ENCODE measurements around the gene ATP6V0A1.
"Not testable (repeated sequence)": the region's sequence is repeated elsewhere in the genome, so short reads cannot be mapped to it uniquely, and the experiment has no call there.

Gene ATP6V0A1

GRCh38 chr17:42541041-42541833 lies 82.6 kb downstream of the ATP6V0A1 start:
- no peak for DNase-seq (ENCODE audit: low spot score)

GRCh38 chr17:42543190-42544079 lies 84.8 kb downstream of the ATP6V0A1 start:
- no peak for DNase-seq (ENCODE audit: low spot score)

DNA sequence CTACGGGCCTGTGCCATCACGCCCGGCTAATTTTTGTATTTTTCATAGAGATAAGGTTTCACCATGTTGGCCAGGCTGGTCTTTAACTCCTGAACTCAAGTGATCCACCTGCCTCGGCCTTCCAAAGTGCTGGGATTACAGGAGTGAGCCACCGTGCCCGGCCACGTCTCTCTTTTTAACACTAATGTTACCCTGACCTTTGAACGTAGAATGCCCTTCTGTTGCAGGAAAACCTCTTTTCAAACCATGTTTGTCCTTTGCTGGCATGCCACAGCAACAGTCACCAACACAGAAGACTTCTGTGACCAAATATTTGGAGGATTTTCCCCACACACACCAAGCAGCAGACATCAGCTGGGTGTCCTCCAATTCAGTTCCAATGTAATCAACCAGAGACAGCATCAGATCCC lies 86.2 kb downstream of the ATP6V0A1 start:
- no peak for DNase-seq (ENCODE audit: low spot score)

GRCh38 chr17:42545755-42546505 lies 87.3 kb downstream of the ATP6V0A1 start:
- not testable (repeated sequence) for DNase-seq (ENCODE audit: low spot score)

DNA sequence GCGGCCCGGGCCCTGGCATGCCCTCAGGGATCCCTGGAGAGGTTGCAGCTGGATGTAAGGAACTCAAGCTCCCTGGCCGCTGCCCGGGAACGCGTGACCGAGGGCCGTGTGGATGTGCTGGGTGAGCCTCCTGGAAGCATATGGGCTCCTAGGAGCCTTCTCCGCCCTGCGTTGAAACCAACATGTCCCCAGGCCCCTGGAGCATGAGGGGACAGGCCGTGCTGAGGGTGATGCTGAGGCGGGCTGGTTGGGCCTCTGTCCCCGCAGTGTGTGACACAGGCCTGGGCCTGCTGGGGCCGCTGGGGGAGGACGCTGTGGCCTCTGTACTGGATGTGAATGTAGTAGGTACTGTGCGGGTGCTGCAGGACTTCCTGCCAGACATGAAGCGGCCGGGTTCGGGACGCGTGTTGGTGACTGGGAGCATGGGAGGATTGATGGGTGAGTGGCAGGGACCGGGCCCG lies 88.4 kb downstream of the ATP6V0A1 start:
- no peak for DNase-seq (ENCODE audit: low spot score)

- DNase-seq (ENCODE audit: low spot score) = no peak
Observed at GRCh38 chr17:42547698-42548069, 89.0 kb downstream of the ATP6V0A1 start.

DNA sequence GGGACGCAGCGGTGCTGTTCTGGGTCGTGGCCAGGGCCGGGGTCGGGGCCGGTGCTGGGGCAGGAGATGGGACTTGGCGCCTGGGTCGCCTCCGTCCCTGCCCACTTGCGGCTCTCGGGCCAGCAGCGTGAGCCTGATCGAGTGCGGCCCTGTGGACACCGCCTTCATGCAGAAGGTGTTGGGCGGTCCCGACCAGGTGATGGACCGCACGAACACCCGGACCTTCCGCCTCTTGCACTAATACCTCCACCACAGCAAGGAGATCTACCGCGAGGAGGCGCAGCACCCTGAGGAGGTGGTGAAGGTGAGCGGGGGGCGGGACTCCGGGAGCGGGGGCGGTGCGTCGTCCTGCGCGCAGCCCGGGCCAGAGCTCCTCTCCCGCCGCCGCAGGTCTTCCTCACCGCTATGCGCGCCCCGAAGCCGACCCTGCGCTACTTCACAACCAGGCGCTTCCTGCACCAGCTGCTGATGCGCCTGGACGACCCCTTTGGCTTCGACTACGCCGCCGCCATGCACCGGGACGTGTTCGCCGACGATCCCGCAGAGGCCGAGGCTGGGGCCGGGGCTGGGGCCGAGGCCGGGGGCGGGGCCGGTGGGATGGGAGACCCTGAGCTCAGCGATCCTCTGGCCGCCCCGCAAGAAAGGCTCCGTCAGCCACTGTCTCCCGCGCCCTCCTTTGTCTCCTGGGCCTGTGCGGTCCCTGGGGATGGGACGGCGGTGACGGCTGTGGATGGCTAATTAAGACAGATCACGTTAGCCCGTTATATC lies 89.6 kb downstream of the ATP6V0A1 start:
- DNase-seq (ENCODE audit: low spot score) = no peak

- no peak for DNase-seq (ENCODE audit: low spot score)
Observed at GRCh38 chr17:42548993-42549755, 90.5 kb downstream of the ATP6V0A1 start.

DNA sequence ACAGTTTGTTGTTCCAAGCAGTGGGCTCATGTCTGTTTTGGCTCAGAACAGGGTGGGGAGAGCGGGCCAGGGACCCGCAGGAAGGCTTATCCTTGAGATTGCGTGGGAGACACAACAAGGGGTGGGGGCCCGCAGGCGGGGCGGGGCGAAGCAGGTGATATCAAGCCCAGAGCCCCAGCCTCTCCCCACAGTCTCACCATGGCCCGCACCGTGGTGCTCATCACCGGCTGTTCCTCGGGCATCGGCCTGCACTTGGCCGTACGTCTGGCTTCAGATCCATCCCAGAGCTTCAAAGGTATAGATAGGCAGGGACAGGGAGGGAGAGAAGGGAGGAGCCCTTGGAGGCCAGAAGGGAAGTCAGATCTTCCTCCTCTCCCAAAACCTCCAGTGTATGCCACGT lies 94.1 kb downstream of the ATP6V0A1 start, which contains the start of gene HSD17B1:
HSD17B1 (plus strand) TSS at position 188 of the 400 bp plus-strand sequence; CDS start at position 199, 11 bp downstream.
- not testable (repeated sequence) for DNase-seq (ENCODE audit: low spot score)

DNA sequence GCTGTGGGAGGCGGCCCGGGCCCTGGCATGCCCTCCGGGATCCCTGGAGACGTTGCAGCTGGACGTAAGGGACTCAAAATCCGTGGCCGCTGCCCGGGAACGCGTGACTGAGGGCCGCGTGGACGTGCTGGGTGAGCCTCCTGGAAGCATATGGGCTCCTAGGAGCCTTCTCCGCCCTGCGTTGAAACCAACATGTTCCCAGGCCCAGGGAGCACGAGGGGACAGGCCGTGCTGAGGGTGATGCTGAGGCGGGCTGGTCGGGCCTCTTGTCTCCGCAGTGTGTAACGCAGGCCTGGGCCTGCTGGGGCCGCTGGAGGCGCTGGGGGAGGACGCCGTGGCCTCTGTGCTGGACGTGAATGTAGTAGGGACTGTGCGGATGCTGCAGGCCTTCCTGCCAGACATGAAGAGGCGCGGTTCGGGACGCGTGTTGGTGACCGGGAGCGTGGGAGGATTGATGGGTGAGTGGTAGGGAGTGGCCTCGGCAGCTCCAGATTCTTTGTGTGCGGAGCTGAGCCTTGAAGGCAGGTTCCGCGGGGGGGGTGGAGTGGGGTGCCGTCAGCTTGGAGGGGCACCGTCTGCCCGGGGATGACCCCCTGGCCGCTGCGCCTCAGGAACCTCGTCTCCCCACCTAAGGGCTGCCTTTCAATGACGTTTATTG lies 94.6 kb downstream of the ATP6V0A1 start:
- no peak for DNase-seq (ENCODE audit: low spot score)

- DNase-seq (ENCODE audit: low spot score) = no peak
Observed at GRCh38 chr17:42553866-42554249, 95.2 kb downstream of the ATP6V0A1 start.

- peak; percentile 92 for DNase-seq (ENCODE audit: low spot score)
Observed at GRCh38 chr17:42554250-42555121, 95.8 kb downstream of the ATP6V0A1 start.

DNA sequence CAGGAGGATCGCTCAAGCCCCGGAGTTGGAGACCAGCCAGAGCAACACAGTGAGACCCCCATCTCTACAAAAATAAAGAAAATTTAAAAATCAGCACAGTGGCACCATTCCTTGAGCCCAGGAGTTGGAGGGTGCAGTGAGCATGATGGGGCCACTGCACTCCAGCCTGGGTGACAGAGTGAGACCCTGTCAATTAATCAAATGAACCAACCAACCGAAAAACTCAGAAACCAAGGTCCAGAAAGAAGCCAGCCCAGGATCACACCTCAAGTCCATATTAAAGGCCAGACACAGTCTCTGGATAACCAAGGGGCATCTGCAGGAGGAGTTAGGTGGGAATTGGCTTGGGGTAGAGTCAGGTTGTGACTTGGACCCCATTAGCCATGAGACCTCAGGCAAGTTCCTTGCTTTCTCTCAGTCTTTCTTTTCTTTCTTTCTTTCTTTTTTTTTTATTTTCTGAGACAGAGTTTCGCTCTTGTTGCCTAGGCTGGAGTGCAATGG lies 96.5 kb downstream of the ATP6V0A1 start:
- no peak for DNase-seq (ENCODE audit: low spot score)

- not testable (repeated sequence) for DNase-seq (ENCODE audit: low spot score)
Observed at GRCh38 chr17:42555961-42556617, 97.4 kb downstream of the ATP6V0A1 start.

DNA sequence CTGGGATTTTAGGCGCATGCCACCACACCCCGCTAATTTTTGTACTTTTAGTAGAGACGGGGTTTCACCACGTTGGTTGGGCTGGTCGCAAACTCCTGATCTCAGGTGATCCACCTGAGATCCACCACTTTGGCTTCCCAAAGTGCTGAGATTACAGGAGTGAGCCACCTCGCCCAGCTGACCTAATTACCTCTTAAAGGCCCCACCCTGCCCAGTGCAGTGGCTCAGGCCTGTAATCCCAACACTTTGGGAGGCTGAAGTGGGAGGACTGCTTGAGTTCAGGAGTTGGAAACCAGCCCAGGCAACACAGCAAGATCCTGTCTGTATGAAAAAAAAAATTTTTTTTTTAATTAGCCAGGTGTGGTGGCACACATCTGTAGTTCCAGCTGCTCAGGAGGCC lies 100.4 kb downstream of the ATP6V0A1 start:
- DNase-seq (ENCODE audit: low spot score) = no peak

GRCh38 chr17:42560246-42560645 lies 101.6 kb downstream of the ATP6V0A1 start:
- no peak for DNase-seq (ENCODE audit: low spot score)

DNA sequence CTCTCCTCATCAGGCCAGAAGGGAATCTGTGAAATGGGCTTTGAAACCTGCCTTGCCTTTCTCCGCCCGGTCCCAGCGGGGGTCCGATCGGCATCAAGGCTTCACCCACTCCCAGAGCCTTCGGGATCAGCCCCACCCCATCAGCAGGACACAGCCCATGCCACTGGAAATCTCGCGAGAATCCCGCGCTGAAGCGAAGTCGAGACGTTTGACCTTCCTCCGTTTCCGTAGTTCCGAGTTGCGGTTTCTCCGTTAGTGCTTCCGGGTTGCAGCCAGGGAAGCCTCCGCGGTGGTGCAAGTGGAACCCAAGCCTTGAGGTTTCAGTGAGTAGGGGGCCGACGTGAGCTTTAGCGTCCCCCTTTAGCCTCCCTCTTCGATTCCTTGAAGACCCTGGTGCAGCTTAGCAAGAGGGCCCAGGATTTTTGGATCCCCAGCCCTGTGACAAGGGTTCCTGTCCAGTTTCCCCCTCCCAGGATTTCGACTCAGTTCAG lies 103.3 kb downstream of the ATP6V0A1 start, which contains the start of gene COASY:
COASY (plus strand) TSS at position 252 of the 491 bp plus-strand sequence. CDS start 475 bp downstream, outside the sequence.
- DNase-seq (ENCODE audit: low spot score) = peak; percentile 96
